Kidney glomerular epithelial cell (primary cell): ENCODE results near the gene CDH16.
"Not testable (repeated sequence)": the region's sequence is repeated elsewhere in the genome, so short reads cannot be mapped to it uniquely, and the experiment has no call there.

ENCODE experiments used
- DNase-seq: peaks from one replicate; lab custom pipeline; 2025; lab: John Stamatoyannopoulos, UW

Gene CDH16

GRCh38 chr16:66908762-66909559, 9.7 kb downstream of the CDH16 start:
- DNase-seq, result no peak

- no peak for DNase-seq
Measured at GRCh38 chr16:66908116-66908515, 10.6 kb downstream of the CDH16 start.

GRCh38 chr16:66906916-66907836, 11.5 kb downstream of the CDH16 start:
- no peak for DNase-seq

GRCh38 chr16:66905633-66906539, 12.8 kb downstream of the CDH16 start:
- DNase-seq, result no peak

- no peak for DNase-seq
Measured at GRCh38 chr16:66904846-66905632, 13.6 kb downstream of the CDH16 start.

- no peak for DNase-seq
Measured at GRCh38 chr16:66904428-66904845, 14.2 kb downstream of the CDH16 start.

GRCh38 chr16:66903544-66904427, 14.9 kb downstream of the CDH16 start:
- no peak for DNase-seq

GRCh38 chr16:66902648-66903543, 15.8 kb downstream of the CDH16 start:
- DNase-seq, result no peak

GRCh38 chr16:66901626-66902025, 17.1 kb downstream of the CDH16 start:
- DNase-seq, result no peak

GRCh38 chr16:66900721-66901441, 17.8 kb downstream of the CDH16 start:
- peak; percentile 21 for DNase-seq

GRCh38 chr16:66899945-66900710, 18.6 kb downstream of the CDH16 start:
- peak; percentile 59 for DNase-seq

GRCh38 chr16:66899310-66899944, 19.3 kb downstream of the CDH16 start:
- DNase-seq, result peak; percentile 59

GRCh38 chr16:66898933-66899309, 19.8 kb downstream of the CDH16 start:
- no peak for DNase-seq

- DNase-seq, result peak; percentile 66
Measured at GRCh38 chr16:66898207-66898606, 20.5 kb downstream of the CDH16 start.

- DNase-seq, result not testable (repeated sequence)
Measured at GRCh38 chr16:66896682-66897081, 22.0 kb downstream of the CDH16 start.

GRCh38 chr16:66895999-66896398, 22.7 kb downstream of the CDH16 start:
- DNase-seq, result no peak

- DNase-seq, result no peak
Measured at GRCh38 chr16:66895689-66895979, 23.1 kb downstream of the CDH16 start.
